Measurements from ENCODE around the gene MKLN1. TPM values are rescaled to one million over a fixed set of nuclear protein-coding genes. Genes with fewer than 3 reads are reported as not detected.

Gene MKLN1
- total and polyA plus RNA-seq, 2 donors (not counting 1 experiment from before 2014, with no cell fraction given): 8.5 to 68.4 TPM

GRCh38 chr7:131546126-131546525 is 218.4 kb downstream of the MKLN1 start:
- H3K36me3 ChIP-seq (replicated peaks in 1 of 2; ENCODE audit: control extremely low read depth in 1 of 2, control insufficient read depth in 1 of 2, extremely low read depth in 1 of 2, insufficient read depth in 2 of 2, low read length in 1 of 2): no peaks in the 10 kb centered on the region
- H3K4me1 ChIP-seq (ENCODE audit: control insufficient read depth in 2 of 2, insufficient read depth in 2 of 2, low read length in 2 of 2): no peaks in the 10 kb centered on the region
- H3K79me2 ChIP-seq (ENCODE audit: control insufficient read depth, insufficient read depth, low read length): no peaks in the 10 kb centered on the region
- WGBS (ENCODE audit: insufficient coverage): 92% methylated on average over 7 of the region's 12 CpGs
- H3K9me3 ChIP-seq (ENCODE audit: control extremely low read depth in 1 of 3, control insufficient read depth in 2 of 3, insufficient read depth in 1 of 3, low read length in 2 of 3): peaks cover 0 to 9% (median 0%) of the 10 kb centered on the region in 3 donors
- Mint-ChIP-seq H3K27me3 (peaks cover 3% of the 10 kb centered on the region), H3K4me1 (no peaks in the 10 kb centered on the region), H3K27ac (no peak overlapping the region), H3K4me3 (no peak overlapping the region), H3K9me3 (ENCODE audit: insufficient read depth) (no peaks in the 10 kb centered on the region)
- H3K4me3 ChIP-seq (ENCODE audit: control extremely low read depth in 1 of 5, extremely low read depth in 1 of 5, insufficient read depth in 1 of 5, low read depth in 2 of 5, low read length in 4 of 5): no peak overlapping the region
- no peak overlapping the region for H2AFZ ChIP-seq (ENCODE audit: insufficient read depth, low read depth, low read length, poor library complexity, severe bottlenecking)
- no peak overlapping the region for H3K9ac ChIP-seq (ENCODE audit: low read length)
- H3K27ac ChIP-seq (ENCODE audit: low read length in 2 of 2): no peak overlapping the region
- H3K4me2 ChIP-seq (replicated peaks; ENCODE audit: low read depth, low read length, poor library complexity, severe bottlenecking): no peak overlapping the region
- TF ChIP-seq CTCF (IDR thresholded peaks at IDR 0.05) (no peak), EZH2 (IDR thresholded peaks at IDR 0.05; ENCODE audit: borderline replicate concordance, insufficient read depth, low read depth, low read length, poor library complexity, severe bottlenecking) (no peak)
- intact Hi-C loops (cut with micrococcal nuclease): no loop called here
- ATAC-seq (ENCODE audit: low read depth) (no peak), DNase-seq (no peak)
- ChIA-PET CTCF (interaction anchor here (0.9 to 4.1 kb wide), 9 partner anchors 8 to 111 kb away, joined by 3 to 11 read pairs (median 5); no protein-coding TSS in a partner anchor), POLR2A (no interaction called here)
- no peaks in the 10 kb centered on the region for H4K20me1 ChIP-seq (ENCODE audit: control insufficient read depth, insufficient read depth, low read length, poor library complexity, severe bottlenecking)
- H3K27me3 ChIP-seq (replicated peaks in 1 of 4; ENCODE audit: control extremely low read depth in 1 of 4, control insufficient read depth in 3 of 4, insufficient read depth in 4 of 4, low read length in 3 of 4): no peaks in the 10 kb centered on the region

Other genes with a start within 250 kb of the MKLN1 start
- gene PODXL, start 228.8 kb downstream of the MKLN1 start, total RNA-seq: 5.8 and 6.0 TPM in 2 replicates
- 0.78 and 1.5 TPM in 2 replicates for gene PODXL, start 228.8 kb downstream of the MKLN1 start, polyA plus RNA-seq

Measured in B cell (primary cell).